ENCODE data around the gene TIMMDC1. TPM values are rescaled to one million over a fixed set of nuclear protein-coding genes. Genes with fewer than 3 reads are reported as not detected.

TIMMDC1 gene
- total and polyA plus RNA-seq, 9 of the 15 experiments (the other 6 are each of a cell fraction or from before 2014, with no cell fraction given) = 62.1 to 226 (median 86.6) TPM

GRCh38 chr3:119500901-119501300 lies 2.6 kb downstream of the TIMMDC1 start:
- H3K9me3 ChIP-seq (replicated peaks; ENCODE audit: control insufficient read depth, insufficient read depth, low read depth, low read length) = no peaks in the 10 kb centered on the region

More at GRCh38 chr3:119500901-119501300, 2.6 kb downstream of the TIMMDC1 start:
- Histone ChIP-seq H4K20me1 (replicated peaks; ENCODE audit: control insufficient read depth, insufficient read depth, low read length) (no peaks in the 10 kb centered on the region), H3K36me3 (ENCODE audit: control insufficient read depth, insufficient read depth, low read length) (peaks cover 40% of the 10 kb centered on the region), H3K9me1 (ENCODE audit: control insufficient read depth, insufficient read depth, low read length) (no peaks in the 10 kb centered on the region), H3K79me2 (ENCODE audit: control insufficient read depth, insufficient read depth, low read length) (peaks cover 60% of the 10 kb centered on the region), H3K27ac (ENCODE audit: extremely low read depth, low read depth, low read length) (peak overlapping the region; percentile 94), H3K9ac (ENCODE audit: insufficient read depth in 1 of 2, low read depth in 2 of 2, low read length in 2 of 2) (peak overlapping the region in 1 of 2 experiments; percentile 90; a peak in 2 of 4 replicates), H2AFZ (ENCODE audit: low read depth, low read length) (no peak overlapping the region), H3K4me1 (replicated peaks in 1 of 2; ENCODE audit: control insufficient read depth in 2 of 2, insufficient read depth in 2 of 2, low read length in 2 of 2) (no peaks in the 10 kb centered on the region; a peak in 1 of 5 replicates), H3K27me3 (ENCODE audit: control insufficient read depth in 2 of 2, insufficient read depth in 2 of 2, low read length in 2 of 2) (no peaks in the 10 kb centered on the region), H3K4me3 (peak overlapping the region; percentile 70), H3K4me2 (ENCODE audit: insufficient read depth, low read length) (peak overlapping the region; percentile 87)
- ATAC-seq = no peak
- CTCF ChIA-PET (ENCODE audit: low intra/inter-chr PET ratio) = no interaction called here
- POLR2A ChIA-PET = interaction anchor here (0.8 to 1.5 kb wide), 4 partner anchors 7 to 89 kb away, joined by 3 to 8 read pairs (median 3); no protein-coding TSS in a partner anchor
- 4% methylated on average over 2 of the region's 2 CpGs for WGBS (ENCODE audit: insufficient coverage, low coverage, missing lambda C conversion rate)
- BruUV-seq (replicated peaks) = no TSS peak
- intact Hi-C loops (cut with micrococcal nuclease) (loop anchor here (5.0 kb wide), 1 partner anchor 176 kb away; the partner anchor contains the start of gene COX17), in situ Hi-C loops (cut with MboI) (no loop called here)
- TF ChIP-seq SMARCA4 (IDR thresholded peaks at IDR 0.05) (no peak), RBM15 (IDR thresholded peaks at IDR 0.05; ENCODE audit: insufficient read depth, low read length) (no peak), BRCA1 (IDR thresholded peaks at IDR 0.05) (no peak), BRCA1 (CRISPR knock-in tag; IDR thresholded peaks at IDR 0.05) (no peak), ZNF436 (CRISPR knock-in tag; IDR thresholded peaks at IDR 0.05) (no peak), TCF15 (CRISPR knock-in tag; IDR thresholded peaks at IDR 0.05) (no peak), TAF15 (IDR thresholded peaks at IDR 0.05; ENCODE audit: low read depth, low read length) (no peak), ZNF644 (tag; IDR thresholded peaks at IDR 0.05; ENCODE audit: low read depth) (no peak), ZNF668 (CRISPR knock-in tag; IDR thresholded peaks at IDR 0.05) (no peak)
- TF ChIP-seq, protein P1, sequence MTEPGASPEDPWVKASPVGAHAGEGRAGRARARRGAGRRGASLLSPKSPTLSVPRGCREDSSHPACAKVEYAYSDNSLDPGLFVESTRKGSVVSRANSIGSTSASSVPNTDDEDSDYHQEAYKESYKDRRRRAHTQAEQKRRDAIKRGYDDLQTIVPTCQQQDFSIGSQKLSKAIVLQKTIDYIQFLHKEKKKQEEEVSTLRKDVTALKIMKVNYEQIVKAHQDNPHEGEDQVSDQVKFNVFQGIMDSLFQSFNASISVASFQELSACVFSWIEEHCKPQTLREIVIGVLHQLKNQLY (CRISPR knock-in tag; conservative IDR thresholded peaks at IDR 0.05) = no peak
- TF ChIP-seq, protein P2, sequence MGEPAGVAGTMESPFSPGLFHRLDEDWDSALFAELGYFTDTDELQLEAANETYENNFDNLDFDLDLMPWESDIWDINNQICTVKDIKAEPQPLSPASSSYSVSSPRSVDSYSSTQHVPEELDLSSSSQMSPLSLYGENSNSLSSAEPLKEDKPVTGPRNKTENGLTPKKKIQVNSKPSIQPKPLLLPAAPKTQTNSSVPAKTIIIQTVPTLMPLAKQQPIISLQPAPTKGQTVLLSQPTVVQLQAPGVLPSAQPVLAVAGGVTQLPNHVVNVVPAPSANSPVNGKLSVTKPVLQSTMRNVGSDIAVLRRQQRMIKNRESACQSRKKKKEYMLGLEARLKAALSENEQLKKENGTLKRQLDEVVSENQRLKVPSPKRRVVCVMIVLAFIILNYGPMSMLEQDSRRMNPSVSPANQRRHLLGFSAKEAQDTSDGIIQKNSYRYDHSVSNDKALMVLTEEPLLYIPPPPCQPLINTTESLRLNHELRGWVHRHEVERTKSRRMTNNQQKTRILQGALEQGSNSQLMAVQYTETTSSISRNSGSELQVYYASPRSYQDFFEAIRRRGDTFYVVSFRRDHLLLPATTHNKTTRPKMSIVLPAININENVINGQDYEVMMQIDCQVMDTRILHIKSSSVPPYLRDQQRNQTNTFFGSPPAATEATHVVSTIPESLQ (CRISPR knock-in tag; IDR thresholded peaks at IDR 0.05) = no peak
- peak; percentile 11 for FAIRE-seq
- peak in 1 of 4 experiments; percentile 20 for DNase-seq (ENCODE audit: extremely low read depth in 1 of 4, low spot score in 3 of 4)
